MM.1S (cell line): Measurements from ENCODE around the gene AAR2.

Source experiments
- EZH2 ChIP-seq: fragments of 300-600 bp; sonication (generic); optimal IDR thresholded peaks from 2 replicates; pipeline ENCODE3; 2017; ENCODE audit warnings: low read depth, mild to moderate bottlenecking, antibody characterized with exemption, low read length, mixed read lengths
- TF ChIP-seq, protein P1 (sequence below): fragments of 300-600 bp; sonication (generic); IDR thresholded peaks from 2 replicates; pipeline ENCODE4 v1.5.1; 2016; ENCODE audit warnings: antibody characterized with exemption, low read length, mixed read lengths

DNA sequence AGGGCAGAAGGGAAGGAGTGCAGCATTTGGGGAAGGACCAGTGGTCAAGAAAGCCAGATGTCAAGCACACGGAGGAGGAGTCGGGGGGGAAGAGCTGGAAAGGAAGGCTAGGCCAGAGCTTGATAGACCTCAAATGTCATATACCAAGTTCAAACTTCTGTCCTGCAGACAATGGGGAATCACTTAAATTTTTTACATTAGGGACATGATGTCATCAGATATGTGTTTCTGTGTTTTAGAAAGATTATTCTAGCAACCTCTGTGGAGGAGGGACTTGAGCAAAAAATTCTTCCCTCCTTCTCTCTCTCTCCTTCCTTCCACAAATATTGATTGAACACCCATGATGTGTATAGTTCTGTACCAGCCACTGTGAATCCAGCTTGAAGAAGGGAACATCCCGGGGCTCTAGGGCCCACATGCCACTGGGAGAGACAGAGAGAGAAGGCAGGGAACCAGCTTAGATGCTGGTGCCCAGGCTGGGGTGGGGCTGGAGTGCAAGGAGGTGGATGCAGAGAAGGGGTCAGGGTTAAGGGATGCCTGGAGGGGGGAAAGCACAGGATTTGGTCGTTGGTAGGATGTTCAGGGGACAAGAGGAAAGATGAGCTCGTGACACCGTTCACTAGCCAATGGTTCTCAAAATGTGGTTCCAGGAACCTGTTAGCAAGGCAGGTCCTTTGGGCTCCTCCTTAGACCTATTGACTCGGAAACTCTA, 19.8 kb upstream of the AAR2 start:
- TF ChIP-seq, protein P1, sequence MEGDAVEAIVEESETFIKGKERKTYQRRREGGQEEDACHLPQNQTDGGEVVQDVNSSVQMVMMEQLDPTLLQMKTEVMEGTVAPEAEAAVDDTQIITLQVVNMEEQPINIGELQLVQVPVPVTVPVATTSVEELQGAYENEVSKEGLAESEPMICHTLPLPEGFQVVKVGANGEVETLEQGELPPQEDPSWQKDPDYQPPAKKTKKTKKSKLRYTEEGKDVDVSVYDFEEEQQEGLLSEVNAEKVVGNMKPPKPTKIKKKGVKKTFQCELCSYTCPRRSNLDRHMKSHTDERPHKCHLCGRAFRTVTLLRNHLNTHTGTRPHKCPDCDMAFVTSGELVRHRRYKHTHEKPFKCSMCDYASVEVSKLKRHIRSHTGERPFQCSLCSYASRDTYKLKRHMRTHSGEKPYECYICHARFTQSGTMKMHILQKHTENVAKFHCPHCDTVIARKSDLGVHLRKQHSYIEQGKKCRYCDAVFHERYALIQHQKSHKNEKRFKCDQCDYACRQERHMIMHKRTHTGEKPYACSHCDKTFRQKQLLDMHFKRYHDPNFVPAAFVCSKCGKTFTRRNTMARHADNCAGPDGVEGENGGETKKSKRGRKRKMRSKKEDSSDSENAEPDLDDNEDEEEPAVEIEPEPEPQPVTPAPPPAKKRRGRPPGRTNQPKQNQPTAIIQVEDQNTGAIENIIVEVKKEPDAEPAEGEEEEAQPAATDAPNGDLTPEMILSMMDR: no peak
- TF ChIP-seq EZH2: no peak
